Measurements from ENCODE around the gene SKOR2.
"Not testable (repeated sequence)": the region's sequence is repeated elsewhere in the genome, so short reads cannot be mapped to it uniquely, and the experiment has no call there.

Gene SKOR2

GRCh38 chr18:47174545-47175116, 76.8 kb downstream of the SKOR2 start:
- peak overlapping the region; percentile 69 for H3K27ac ChIP-seq
- TF ChIP-seq CTCF (IDR thresholded peaks at IDR 0.05) = no peak
- TF ChIP-seq ZFX (IDR thresholded peaks at IDR 0.05; ENCODE audit: borderline replicate concordance) = no peak

- no peak overlapping the region for H3K27ac ChIP-seq
Observed at GRCh38 chr18:47172476-47172875, 79.0 kb downstream of the SKOR2 start.

GRCh38 chr18:47168913-47169312, 82.5 kb downstream of the SKOR2 start:
- TF ChIP-seq CTCF (IDR thresholded peaks at IDR 0.05) (no peak), ZFX (IDR thresholded peaks at IDR 0.05; ENCODE audit: borderline replicate concordance) (no peak)
- H3K27ac ChIP-seq = no peak overlapping the region

More at GRCh38 chr18:47172476-47172875, 79.0 kb downstream of the SKOR2 start:
- no peak for TF ChIP-seq CTCF (IDR thresholded peaks at IDR 0.05)
- TF ChIP-seq ZFX (IDR thresholded peaks at IDR 0.05; ENCODE audit: borderline replicate concordance) = no peak

- no peak for TF ChIP-seq ZFX (IDR thresholded peaks at IDR 0.05; ENCODE audit: borderline replicate concordance)
- no peak for TF ChIP-seq CTCF (IDR thresholded peaks at IDR 0.05)
- no peak overlapping the region for H3K27ac ChIP-seq
Observed at GRCh38 chr18:47168509-47168908, 83.0 kb downstream of the SKOR2 start.

- no peak for TF ChIP-seq ZFX (IDR thresholded peaks at IDR 0.05; ENCODE audit: borderline replicate concordance)
- no peak overlapping the region for H3K27ac ChIP-seq
Observed at GRCh38 chr18:47166294-47166693, 85.2 kb downstream of the SKOR2 start.

GRCh38 chr18:47163241-47163640, 88.2 kb downstream of the SKOR2 start:
- no peak for TF ChIP-seq ZFX (IDR thresholded peaks at IDR 0.05; ENCODE audit: borderline replicate concordance)
- TF ChIP-seq CTCF (IDR thresholded peaks at IDR 0.05) = no peak
- no peak overlapping the region for H3K27ac ChIP-seq

- TF ChIP-seq CTCF (IDR thresholded peaks at IDR 0.05) (no peak), ZFX (IDR thresholded peaks at IDR 0.05; ENCODE audit: borderline replicate concordance) (no peak)
Observed at GRCh38 chr18:47160256-47160655, 91.2 kb downstream of the SKOR2 start.

GRCh38 chr18:47158404-47158803, 93.1 kb downstream of the SKOR2 start:
- H3K27ac ChIP-seq = not testable (repeated sequence)

More at GRCh38 chr18:47160256-47160655, 91.2 kb downstream of the SKOR2 start:
- H3K27ac ChIP-seq = no peak overlapping the region
